Raji (cell line): ENCODE data around the gene IFNLR1.

Experiments used
- POLR2A ChIP-seq: IDR thresholded peaks from 2 replicates; pipeline ENCODE4 v1.6.1; 2011; ENCODE audit warnings: low read depth, low read length, control low read depth; ENCODE audit not compliant: insufficient read depth

The IFNLR1 gene

GRCh38 chr1:24126018-24126671, 60.9 kb downstream of the IFNLR1 start:
- TF ChIP-seq POLR2A = no peak

GRCh38 chr1:24125456-24125855, 61.6 kb downstream of the IFNLR1 start:
- TF ChIP-seq POLR2A = no peak

- TF ChIP-seq POLR2A = no peak
Observed at GRCh38 chr1:24124980-24125379, 62.1 kb downstream of the IFNLR1 start.

- no peak for TF ChIP-seq POLR2A
Observed at GRCh38 chr1:24123611-24124010, 63.5 kb downstream of the IFNLR1 start.

- TF ChIP-seq POLR2A = no peak
Observed at GRCh38 chr1:24122776-24123175, 64.3 kb downstream of the IFNLR1 start.

GRCh38 chr1:24121406-24121805, 65.7 kb downstream of the IFNLR1 start:
- no peak for TF ChIP-seq POLR2A

GRCh38 chr1:24120965-24121364, 66.1 kb downstream of the IFNLR1 start:
- no peak for TF ChIP-seq POLR2A

GRCh38 chr1:24119859-24120756, 67.0 kb downstream of the IFNLR1 start:
- TF ChIP-seq POLR2A = no peak

GRCh38 chr1:24119489-24119858, 67.6 kb downstream of the IFNLR1 start:
- TF ChIP-seq POLR2A = no peak

GRCh38 chr1:24118410-24119242, 68.5 kb downstream of the IFNLR1 start:
- no peak for TF ChIP-seq POLR2A

GRCh38 chr1:24117722-24118409, 69.2 kb downstream of the IFNLR1 start:
- TF ChIP-seq POLR2A = no peak

GRCh38 chr1:24117132-24117531, 70.0 kb downstream of the IFNLR1 start:
- no peak for TF ChIP-seq POLR2A

- no peak for TF ChIP-seq POLR2A
Observed at GRCh38 chr1:24114753-24115152, 72.3 kb downstream of the IFNLR1 start.

- TF ChIP-seq POLR2A = no peak
Observed at GRCh38 chr1:24113641-24114033, 73.5 kb downstream of the IFNLR1 start.

GRCh38 chr1:24111996-24112779, 74.9 kb downstream of the IFNLR1 start, which contains the start of gene MYOM3:
Gene MYOM3 (minus strand): TSS chr1:24112135. CDS start chr1:24108636, 3,499 bp downstream.
- no peak for TF ChIP-seq POLR2A
